Stimulated activated naive CD8-positive, alpha-beta T cell treated with anti-CD3 and anti-CD28 coated beads, Interleukin-15, amount 100 ng/mL, for 72 hours (primary cell): ENCODE measurements around the gene SYNGR2.

Experiments
- ATAC-seq: fragments of 150-1000 bp; cut with Tn5 transposase; 2 replicates; pipeline ENCODE4 v1.10.0; 2021; ENCODE audit warnings: mild to moderate bottlenecking, moderate library complexity
- DNase-seq, 2 donors: peaks; one replicate each; pipeline ENCODE4 v3.0.0; 2021 to 2022
- H3K27ac Mint-ChIP-seq, 2 donors: one replicate each; pipeline ENCODE4 v1.8.0; 2022; ENCODE audit warnings: mild to moderate bottlenecking in 2 of 2, mixed read lengths in 2 of 2, moderate library complexity in 2 of 2
- H3K27me3 Mint-ChIP-seq: one replicate; pipeline ENCODE4 v1.8.0; 2022; ENCODE audit warnings: mixed read lengths
- H3K4me1 Mint-ChIP-seq: one replicate; pipeline ENCODE4 v1.8.0; 2022; ENCODE audit warnings: mild to moderate bottlenecking, mixed read lengths
- H3K4me3 Mint-ChIP-seq, 2 donors: one replicate each; pipeline ENCODE4 v1.8.0; 2022; ENCODE audit warnings: mild to moderate bottlenecking in 2 of 2, mixed read lengths in 2 of 2, moderate library complexity in 1 of 2
- H3K9me3 Mint-ChIP-seq, 2 donors: one replicate each; pipeline ENCODE4 v1.8.0; 2022; ENCODE audit warnings: mixed read lengths in 2 of 2

Gene SYNGR2, protein sequence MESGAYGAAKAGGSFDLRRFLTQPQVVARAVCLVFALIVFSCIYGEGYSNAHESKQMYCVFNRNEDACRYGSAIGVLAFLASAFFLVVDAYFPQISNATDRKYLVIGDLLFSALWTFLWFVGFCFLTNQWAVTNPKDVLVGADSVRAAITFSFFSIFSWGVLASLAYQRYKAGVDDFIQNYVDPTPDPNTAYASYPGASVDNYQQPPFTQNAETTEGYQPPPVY

DNA sequence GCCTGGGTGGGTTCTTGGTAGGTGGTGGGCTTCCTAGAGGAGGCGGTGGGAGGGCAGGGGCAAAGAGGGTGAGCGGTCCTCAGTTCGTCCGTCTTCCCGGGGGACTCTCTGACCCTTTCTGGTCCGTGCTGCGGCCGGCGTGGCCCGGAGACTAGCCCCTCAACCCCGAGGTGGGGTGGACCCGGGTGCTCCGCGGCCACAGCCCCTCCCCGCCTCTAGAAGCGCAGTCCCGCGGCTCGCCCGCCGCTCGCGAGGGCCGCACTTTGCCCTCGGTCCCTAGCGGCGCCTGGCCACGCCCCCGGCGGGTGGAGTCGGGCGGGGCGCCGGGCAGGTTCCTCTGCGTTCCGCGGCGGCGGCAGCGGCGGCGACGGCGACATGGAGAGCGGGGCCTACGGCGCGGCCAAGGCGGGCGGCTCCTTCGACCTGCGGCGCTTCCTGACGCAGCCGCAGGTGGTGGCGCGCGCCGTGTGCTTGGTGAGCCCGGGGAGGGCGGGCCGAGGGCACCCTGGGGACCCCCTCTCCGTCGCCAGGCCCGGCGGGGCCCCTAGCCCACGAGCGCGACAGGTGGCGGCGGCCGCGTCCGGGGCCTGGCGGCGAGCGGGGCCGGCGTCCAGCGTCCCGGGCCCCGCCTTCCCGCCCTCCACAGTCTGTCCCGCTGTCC is at the start of gene SYNGR2:
Gene SYNGR2 (plus strand): TSS at position 340 of the 661 bp plus-strand sequence. CDS start 36 bp downstream, at position 376.
- ATAC-seq (peak; percentile 85), DNase-seq (peak; percentile 88 to 89)
- Mint-ChIP-seq H3K9me3 (no peaks in the 10 kb centered on the region), H3K4me3 (peak within 1 kb of the TSS; percentile 79 to 85), H3K27me3 (no peaks in the 10 kb centered on the region), H3K27ac (peak within 1 kb of the TSS; percentile 59 to 86), H3K4me1 (peaks cover 49% of the 10 kb centered on the region)

DNA sequence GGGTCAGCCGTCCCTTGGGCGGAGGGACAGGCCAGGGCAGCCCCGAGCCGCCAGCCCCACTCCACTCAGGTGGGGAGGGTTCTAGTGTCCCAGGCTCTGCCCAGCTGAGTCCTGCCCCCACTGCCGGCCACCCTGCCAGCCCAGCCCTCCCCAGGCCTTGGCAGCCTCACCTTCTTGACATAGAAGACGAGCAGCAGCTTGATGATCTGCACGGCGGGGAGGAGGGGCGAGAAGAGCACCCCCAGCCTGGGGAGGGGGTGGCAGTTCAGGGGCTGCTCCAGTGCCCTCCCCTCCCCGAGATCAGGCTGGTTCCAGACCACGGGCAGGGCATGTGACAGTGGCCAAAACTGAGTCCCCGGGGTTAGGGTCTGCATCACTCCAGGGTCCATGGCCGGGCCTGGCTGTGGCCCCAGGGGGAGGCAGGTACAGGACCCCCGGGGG is 49.6 kb upstream of the SYNGR2 start:
- Mint-ChIP-seq H3K9me3 (no peaks in the 10 kb centered on the region), H3K27ac (no peak overlapping the region), H3K4me1 (peaks cover 79% of the 10 kb centered on the region), H3K27me3 (no peaks in the 10 kb centered on the region), H3K4me3 (no peak overlapping the region)
- DNase-seq (no peak), ATAC-seq (no peak)

DNA sequence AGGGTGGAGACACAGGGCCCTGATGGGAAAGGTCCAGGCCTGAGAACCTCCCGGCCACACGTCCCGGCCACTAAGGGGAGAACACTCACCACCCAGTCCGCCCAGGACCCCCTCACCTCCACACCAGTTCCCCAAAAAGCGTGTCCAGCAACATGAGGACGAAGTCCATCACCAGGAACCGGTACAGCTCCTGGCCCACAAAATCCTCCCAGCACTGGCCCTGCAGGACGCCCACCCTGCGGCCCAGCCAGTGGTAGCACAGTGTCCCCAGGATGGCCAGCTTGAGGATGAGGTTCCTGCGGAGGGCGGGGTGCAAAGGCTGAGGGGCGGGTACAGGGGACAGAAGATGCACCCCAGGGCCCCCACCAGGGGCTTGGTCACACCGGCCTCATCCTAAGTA is 47.8 kb upstream of the SYNGR2 start:
- H3K4me1 Mint-ChIP-seq = peaks cover 83% of the 10 kb centered on the region
- no peaks in the 10 kb centered on the region for H3K9me3 Mint-ChIP-seq
- no peaks in the 10 kb centered on the region for H3K27me3 Mint-ChIP-seq
- ATAC-seq = no peak
- peak overlapping the region; percentile 2 to 59 for H3K27ac Mint-ChIP-seq
- no peak for DNase-seq
- peak overlapping the region; percentile 89 to 94 for H3K4me3 Mint-ChIP-seq

DNA sequence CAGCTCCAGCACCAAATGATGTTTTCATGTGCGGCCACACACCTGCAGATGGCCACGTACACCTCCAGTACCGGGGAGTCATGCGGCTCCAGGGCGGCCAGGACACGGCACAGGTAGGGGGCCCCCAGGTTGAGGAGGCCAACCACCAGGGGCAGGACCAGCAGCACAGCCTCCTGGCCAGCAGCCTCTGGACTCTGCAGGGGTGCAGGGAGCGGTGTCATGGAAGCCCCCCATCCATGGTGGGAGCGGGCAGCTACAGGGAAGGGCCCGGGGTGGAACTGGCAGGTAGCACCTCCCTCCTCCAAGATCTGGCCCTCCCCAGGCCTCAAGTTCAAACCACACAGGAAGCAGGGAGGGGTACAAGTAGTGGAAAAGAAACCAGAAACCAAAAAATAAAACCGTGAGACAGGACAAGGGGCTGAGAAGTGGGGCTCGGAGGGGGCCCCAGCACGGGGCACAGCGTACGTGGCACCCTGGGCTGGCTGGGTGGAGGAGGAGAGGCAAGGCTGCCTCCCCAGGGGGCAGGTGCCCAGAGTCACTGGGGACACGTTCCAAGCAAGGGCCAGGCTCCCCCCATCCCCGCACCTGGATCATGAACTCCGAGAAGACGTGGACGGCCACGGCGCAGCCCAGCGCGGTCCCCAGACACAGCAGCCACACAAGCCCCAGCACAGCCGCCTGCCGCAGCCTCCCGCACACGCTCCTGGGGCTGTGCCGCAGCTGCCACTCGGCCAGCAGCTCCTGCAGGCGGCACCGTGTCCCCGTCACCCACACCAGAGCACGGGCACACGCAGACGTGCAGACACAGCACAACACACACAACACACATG is 47.2 kb upstream of the SYNGR2 start:
- peak; percentile 54 to 74 for DNase-seq
- ATAC-seq = peak; percentile 81
- H3K27me3 Mint-ChIP-seq = no peaks in the 10 kb centered on the region
- H3K9me3 Mint-ChIP-seq = no peaks in the 10 kb centered on the region
- peak overlapping the region; percentile 89 to 94 for H3K4me3 Mint-ChIP-seq
- peak overlapping the region; percentile 75 to 92 for H3K27ac Mint-ChIP-seq
- peaks cover 89% of the 10 kb centered on the region for H3K4me1 Mint-ChIP-seq

DNA sequence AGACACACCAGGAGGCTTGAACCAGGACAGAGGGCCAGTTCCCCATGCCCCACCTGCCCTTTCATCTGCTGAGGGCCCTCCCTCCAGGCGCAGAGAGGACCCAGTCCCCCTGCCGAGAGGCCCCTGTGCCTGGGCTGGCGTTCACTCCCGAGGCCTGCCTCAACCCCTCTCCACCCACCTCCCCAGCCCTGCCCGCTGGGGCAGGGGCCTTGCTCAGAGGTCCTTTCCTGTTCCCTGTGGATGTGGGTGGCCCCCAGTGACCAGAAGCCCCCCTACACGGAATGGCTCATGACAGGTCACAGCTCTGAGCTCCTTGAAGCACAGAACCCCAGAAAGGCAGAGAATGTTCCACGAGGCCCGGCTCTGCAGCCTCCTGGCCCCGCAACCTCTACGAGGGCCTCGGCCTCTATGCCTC is 46.6 kb upstream of the SYNGR2 start:
- Mint-ChIP-seq H3K27me3 (no peaks in the 10 kb centered on the region), H3K4me1 (peaks cover 93% of the 10 kb centered on the region), H3K9me3 (no peaks in the 10 kb centered on the region), H3K27ac (peak overlapping the region; percentile 75 to 92), H3K4me3 (peak overlapping the region; percentile 89 to 94)
- ATAC-seq = no peak
- no peak for DNase-seq

DNA sequence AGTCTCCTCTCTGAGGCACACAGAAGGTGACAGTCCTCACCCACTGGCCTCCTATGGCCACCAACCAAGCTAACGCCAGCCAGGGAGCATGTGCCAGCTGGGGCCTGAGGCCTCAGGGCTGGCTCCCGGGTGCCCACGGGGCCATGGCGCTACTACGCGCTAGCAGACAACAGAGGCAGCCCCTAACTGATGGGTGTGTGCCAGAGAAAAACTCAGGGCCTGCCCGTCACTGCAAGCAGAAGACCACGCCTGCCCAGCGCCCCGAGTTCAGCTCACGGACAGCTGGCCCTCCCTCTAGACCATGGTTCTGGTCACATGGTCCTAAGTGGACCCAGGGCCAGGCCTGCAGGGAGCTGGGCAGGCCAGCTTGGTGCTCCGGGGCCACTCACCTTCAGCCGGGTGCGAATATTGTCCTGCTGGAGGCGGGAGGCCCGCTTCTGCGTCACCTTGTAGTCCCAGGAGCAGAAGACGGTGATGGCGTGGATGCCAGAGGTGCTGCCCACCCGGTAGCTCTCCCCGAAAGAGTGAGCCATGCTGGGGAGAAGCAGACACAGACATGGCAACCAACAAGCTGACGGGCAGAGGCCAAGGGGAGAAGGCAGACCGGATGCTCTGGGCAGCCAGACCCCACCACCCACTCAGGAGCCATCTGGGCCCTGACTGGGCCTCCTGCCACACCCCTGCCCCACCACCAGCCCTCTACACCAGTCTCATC is 46.0 kb upstream of the SYNGR2 start:
- Mint-ChIP-seq H3K9me3 (no peaks in the 10 kb centered on the region), H3K27ac (peak overlapping the region in 1 of 2 donors; percentile 2), H3K27me3 (no peaks in the 10 kb centered on the region), H3K4me3 (peak overlapping the region; percentile 89 to 94), H3K4me1 (peaks cover 93% of the 10 kb centered on the region)
- ATAC-seq = no peak
- DNase-seq = no peak

DNA sequence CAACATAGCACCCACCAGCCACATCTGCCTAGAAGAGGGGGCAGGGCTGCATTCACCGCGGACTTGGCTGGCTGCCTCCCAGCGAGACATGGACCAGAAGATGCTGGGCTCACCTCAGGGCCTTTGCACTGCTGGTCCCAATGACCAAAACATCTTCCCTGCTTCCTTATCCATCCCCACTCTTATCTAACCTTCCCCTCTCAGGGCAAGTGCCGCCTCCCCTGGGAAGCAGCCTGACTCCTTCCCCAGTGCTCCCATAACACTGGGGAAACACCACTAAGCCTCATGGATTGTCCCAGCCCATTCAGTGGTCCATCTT is 45.5 kb upstream of the SYNGR2 start:
- ATAC-seq = no peak
- Mint-ChIP-seq H3K27me3 (no peaks in the 10 kb centered on the region), H3K4me1 (peaks cover 91% of the 10 kb centered on the region), H3K9me3 (no peaks in the 10 kb centered on the region), H3K27ac (peak overlapping the region in 1 of 2 donors; percentile 2), H3K4me3 (peak overlapping the region; percentile 89 to 94)
- no peak for DNase-seq

DNA sequence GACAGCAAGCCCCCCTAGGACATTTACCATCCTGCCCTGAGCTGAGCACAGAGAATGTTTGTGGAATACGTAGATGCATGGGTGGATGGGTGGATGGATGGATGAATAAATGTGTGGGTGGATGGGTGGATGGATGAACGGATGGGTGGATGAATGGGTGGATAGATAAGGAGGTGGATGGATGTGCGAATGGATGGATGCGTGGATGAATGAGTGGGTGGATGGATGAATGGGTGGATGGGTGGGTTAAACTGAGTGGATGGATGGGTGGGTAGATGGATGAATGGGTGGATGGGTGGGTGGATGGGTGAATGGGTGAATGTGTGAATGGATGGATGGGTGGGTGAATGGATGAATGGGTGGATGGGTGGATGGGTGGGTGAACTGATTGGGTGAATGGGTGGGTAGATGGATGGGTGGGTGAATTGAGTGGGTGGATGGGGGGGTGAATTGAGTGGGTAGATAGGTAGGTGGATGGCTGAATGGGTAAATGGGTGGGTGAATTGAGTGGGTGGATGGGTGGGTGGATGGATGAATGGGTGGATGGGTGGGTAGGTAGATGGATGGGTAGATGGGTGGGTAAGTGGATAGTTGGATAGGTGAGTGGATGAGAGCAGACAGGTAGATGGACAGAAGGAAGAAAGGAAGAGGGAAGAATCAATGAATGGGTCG is 45.0 kb upstream of the SYNGR2 start:
- ATAC-seq = no peak
- Mint-ChIP-seq H3K4me1 (peaks cover 87% of the 10 kb centered on the region), H3K4me3 (peak overlapping the region; percentile 89 to 96)

DNA sequence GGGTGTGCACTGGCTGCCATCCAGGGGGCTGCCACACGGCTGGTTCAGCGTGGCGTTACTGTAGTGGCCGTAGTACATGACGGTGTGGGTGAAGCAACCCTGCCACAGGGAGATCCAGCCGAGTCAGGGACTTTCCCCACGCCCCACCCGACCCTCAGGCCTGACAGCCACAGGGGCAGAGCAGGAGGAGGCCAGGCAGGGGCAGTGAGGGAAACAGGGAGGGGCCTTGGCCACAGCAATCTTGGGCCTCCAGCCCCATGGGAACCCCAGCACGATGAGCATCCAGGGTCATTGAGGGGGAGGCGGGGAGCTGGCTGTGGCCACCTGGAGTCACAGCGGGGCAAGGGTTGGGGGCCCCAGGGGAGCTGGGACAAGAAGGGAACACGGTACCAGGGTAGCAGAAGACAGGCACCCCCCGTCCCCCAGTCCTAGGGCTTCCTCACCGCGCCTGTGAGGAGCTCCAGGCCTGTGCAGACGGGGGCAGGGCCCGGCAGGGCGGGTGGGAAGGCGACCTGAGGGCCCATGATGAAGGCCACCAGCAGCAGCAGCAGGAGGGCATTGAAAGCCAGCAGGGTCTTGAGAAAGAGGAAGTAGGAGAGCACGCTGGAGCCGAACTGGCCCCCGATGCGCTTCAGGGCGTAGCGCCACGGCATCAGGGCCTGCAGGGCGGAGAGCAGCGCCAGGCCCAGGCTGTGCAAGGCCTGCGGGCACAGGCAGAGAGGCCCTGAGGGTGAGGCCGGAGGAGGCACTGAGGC is 44.1 kb upstream of the SYNGR2 start:
- H3K4me1 Mint-ChIP-seq = peaks cover 86% of the 10 kb centered on the region
- no peaks in the 10 kb centered on the region for H3K9me3 Mint-ChIP-seq
- peak in 1 of 2 donors; percentile 27 for DNase-seq
- H3K4me3 Mint-ChIP-seq = peak overlapping the region; percentile 57 to 96
- H3K27ac Mint-ChIP-seq = peak overlapping the region in 1 of 2 donors; percentile 7
- ATAC-seq = no peak
- no peaks in the 10 kb centered on the region for H3K27me3 Mint-ChIP-seq

More for the DNA sequence above, 45.0 kb upstream of the SYNGR2 start:
- Mint-ChIP-seq H3K27ac (peak overlapping the region; percentile 7 to 60), H3K9me3 (no peaks in the 10 kb centered on the region), H3K27me3 (no peaks in the 10 kb centered on the region)
- no peak for DNase-seq

DNA sequence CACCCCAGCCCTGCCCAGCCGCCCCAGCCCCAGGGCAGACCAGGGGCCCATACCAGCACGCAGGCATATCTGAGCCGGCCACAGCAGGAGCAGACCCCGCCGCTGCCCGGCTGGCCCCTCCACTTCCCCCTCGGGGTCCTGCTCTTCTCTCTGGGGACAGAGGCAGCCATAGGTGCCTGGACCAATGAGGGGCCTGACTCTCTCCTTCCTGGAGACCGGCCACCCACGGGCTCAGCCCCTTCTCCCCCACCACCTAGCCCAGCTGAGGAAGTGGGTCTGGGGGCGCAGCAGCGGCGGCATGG is 43.6 kb upstream of the SYNGR2 start:
- Mint-ChIP-seq H3K9me3 (no peaks in the 10 kb centered on the region), H3K27me3 (no peaks in the 10 kb centered on the region), H3K4me1 (peaks cover 88% of the 10 kb centered on the region), H3K27ac (no peak overlapping the region), H3K4me3 (peak overlapping the region; percentile 92 to 96)
- DNase-seq = no peak
- no peak for ATAC-seq

DNA sequence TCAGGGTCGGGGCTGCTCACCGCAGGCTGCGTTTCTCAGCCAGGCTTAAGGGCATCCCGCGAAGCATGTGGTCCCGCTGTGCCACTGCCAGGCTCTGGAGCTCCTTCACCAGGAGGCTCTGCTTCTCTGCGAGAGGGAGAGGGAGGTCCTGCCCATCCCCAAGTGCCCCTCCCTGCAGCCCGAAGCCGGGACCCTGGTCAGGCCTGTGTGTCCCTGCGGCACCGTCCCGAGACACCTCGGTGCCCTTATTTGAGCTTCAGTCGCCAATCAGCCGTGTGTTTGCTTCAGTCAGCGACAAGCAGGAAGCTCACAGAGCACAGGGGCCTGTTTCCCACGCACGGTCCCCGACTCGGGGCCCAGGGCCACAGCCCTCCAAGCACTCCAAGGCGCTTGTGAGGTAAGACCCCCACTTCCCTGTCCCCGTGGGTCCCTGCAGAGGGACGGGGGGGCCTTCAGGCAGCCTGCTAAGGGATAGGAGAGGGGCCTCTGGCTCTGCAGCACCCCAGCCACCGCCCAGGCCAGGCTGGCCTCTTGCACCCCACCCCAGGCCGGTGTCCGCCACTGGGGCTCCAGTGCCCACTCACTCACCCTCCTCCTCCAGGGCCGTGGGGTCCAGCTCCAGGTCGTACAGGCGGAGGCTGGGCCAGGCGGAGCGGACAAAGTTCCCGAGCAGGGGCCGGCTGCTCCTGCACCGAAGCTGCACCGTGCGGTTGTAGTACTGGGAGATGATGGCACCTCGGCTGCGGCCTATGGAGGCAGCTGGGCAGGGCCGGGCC is 43.1 kb upstream of the SYNGR2 start:
- peak in 1 of 2 donors; percentile 42 for DNase-seq
- peak overlapping the region in 1 of 2 donors; percentile 48 for H3K27ac Mint-ChIP-seq
- H3K27me3 Mint-ChIP-seq = no peaks in the 10 kb centered on the region
- no peaks in the 10 kb centered on the region for H3K9me3 Mint-ChIP-seq
- H3K4me3 Mint-ChIP-seq = peak overlapping the region; percentile 92 to 96
- ATAC-seq = no peak
- peaks cover 90% of the 10 kb centered on the region for H3K4me1 Mint-ChIP-seq

DNA sequence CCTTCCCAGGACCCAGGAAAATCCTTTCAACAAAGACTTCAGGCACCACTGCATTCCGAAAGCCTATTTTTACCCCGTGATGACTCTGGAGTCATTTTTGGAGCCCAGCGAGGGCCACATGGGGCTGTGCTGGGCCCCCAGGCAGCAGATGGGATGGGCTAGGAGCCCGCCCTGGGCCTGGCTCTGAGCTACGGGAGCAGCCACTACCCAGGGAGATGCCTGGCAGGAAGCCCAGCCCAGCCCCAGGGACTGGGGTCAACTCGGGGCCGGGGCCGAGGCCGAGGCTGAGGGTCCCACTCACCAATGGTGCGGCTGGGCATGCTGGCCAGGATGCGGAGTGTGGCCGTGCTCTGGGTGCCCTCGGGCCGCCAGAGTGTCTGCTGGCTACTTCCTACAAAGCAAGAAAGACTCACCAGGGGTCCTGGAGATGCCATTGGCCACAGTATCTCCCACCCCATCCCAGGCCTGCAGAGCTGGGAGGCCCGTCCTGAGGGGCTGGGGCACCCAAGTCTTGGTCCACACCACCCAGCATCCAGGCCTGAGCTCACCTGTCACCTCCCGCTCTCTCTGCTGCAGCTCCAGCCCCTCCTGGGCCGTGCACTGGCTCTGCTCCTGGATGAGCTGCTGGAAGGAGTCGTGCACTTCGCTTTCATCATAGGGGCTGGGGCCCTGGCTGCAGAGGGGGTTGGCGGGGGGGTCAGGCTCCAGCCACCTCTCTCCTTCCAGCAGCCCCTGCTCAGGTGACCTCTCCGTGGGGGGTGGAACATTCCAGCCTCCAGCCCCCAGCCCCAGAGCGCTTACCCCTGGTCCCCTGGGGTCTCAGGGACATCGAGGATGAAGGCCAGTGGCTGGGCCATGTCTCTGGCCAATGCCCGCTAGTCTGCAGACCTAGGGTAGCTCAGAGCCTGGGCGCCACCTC is 42.1 kb upstream of the SYNGR2 start:
- Mint-ChIP-seq H3K4me3 (peak overlapping the region; percentile 92 to 96), H3K27me3 (no peaks in the 10 kb centered on the region), H3K4me1 (peaks cover 87% of the 10 kb centered on the region), H3K27ac (peak overlapping the region; percentile 33 to 48), H3K9me3 (no peaks in the 10 kb centered on the region)
- DNase-seq = no peak
- no peak for ATAC-seq

DNA sequence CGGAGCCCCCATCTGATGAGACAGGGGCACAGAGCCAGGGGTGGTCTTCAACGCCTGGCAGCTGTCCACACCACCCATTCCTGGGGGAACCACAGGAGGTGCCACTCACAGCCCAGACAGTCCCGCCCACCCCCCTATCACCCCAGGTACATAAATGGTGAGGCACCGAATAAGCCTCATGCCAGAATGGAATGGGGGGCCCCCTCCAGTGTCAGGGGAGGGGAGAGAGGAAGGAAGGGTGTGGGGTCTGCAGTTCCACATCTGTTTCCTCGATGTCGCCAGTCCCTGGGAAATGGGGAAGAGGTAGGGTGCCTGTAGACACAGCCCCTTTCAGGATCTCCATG is 41.5 kb upstream of the SYNGR2 start:
- ATAC-seq (no peak), DNase-seq (no peak)
- Mint-ChIP-seq H3K27me3 (no peaks in the 10 kb centered on the region), H3K4me1 (peaks cover 81% of the 10 kb centered on the region), H3K27ac (peak overlapping the region in 1 of 2 donors; percentile 81), H3K9me3 (no peaks in the 10 kb centered on the region), H3K4me3 (peak overlapping the region; percentile 92 to 96)
